HepG2 (cell line): ENCODE measurements around the gene OR3A3. TPM values are rescaled to one million over a fixed set of nuclear protein-coding genes. Genes with fewer than 3 reads are reported as not detected.

Source experiments
- ATAC-seq: fragments of 200-7000 bp; cut with Tn5 transposase; 3 replicates; pipeline ENCODE4 v1.9.1; 2020; ENCODE audit warnings: mild to moderate bottlenecking, moderate library complexity
- BruUV-seq: library from RNA; stranded (reverse); fragments of 400-500 nt; replicated peaks from 2 replicates; lab custom pipeline; 2021; lab: Mats Ljungman, UMichigan
- CTCF ChIA-PET: fragments of 300-600 bp; formaldehyde crosslinking; extraction: SDS; loops from one replicate; lab custom pipeline; 2021; ENCODE audit warnings: low total read pairs, inconsistent platforms, low intra/inter-chr PET ratio; lab: Yijun Ruan, JAX
- POLR2A ChIA-PET: fragments of 350-600 bp; sonication (Branson Sonifier 250); formaldehyde crosslinking; loops from one replicate; lab custom pipeline; 2020; ENCODE audit warnings: antibody characterized with exemption, inconsistent platforms; lab: Yijun Ruan, JAX
- DNase-seq: peaks from one replicate; pipeline ENCODE4 v3.0.0-alpha.2; 2015; ENCODE audit warnings: low spot score
- FAIRE-seq: peaks from 3 replicates; lab custom pipeline; 2011; peaks lifted over from hg19 to GRCh38; lab: Jason Lieb, UNC
- H2AFZ ChIP-seq: one replicate; pipeline ENCODE4 v1.6.1; 2011; ENCODE audit warnings: low read length, inconsistent platforms
- H3K27ac ChIP-seq: fragments of 300-600 bp; 3 replicates; pipeline ENCODE4 v1.8.0; 2011; ENCODE audit warnings: mixed run types, mild to moderate bottlenecking, mixed read lengths, low read length, inconsistent platforms; ENCODE audit not compliant: insufficient read depth; ENCODE audit errors: extremely low read length
- H3K27me3 ChIP-seq, 2 experiments: fragments of 200-600 bp in 1 of 2; 2 replicates in 1 of 2; 3 replicates in 1 of 2; pipeline versions ENCODE4 v1.6.0 to v1.8.0; 2011; ENCODE audit warnings: low read length in 2 of 2, mild to moderate bottlenecking in 2 of 2, moderate library complexity in 2 of 2, inconsistent platforms in 1 of 2; ENCODE audit not compliant: insufficient read depth in 2 of 2, control insufficient read depth in 1 of 2
- H3K36me3 ChIP-seq, 2 experiments: fragments of 200-600 bp in 1 of 2; replicated peaks in 1 of 2; 2 replicates in 1 of 2; 3 replicates in 1 of 2; pipeline versions ENCODE4 v1.5.1 to v1.8.0; 2011; ENCODE audit warnings: low read length in 2 of 2, inconsistent platforms in 1 of 2; ENCODE audit not compliant: insufficient read depth in 2 of 2, control insufficient read depth in 1 of 2
- H3K4me1 ChIP-seq: 2 replicates; pipeline ENCODE4 v1.5.1; 2012; ENCODE audit warnings: low read length, inconsistent platforms; ENCODE audit not compliant: insufficient read depth
- H3K4me2 ChIP-seq: 2 replicates; pipeline ENCODE4 v1.6.0; 2011; ENCODE audit warnings: low read depth, low read length, inconsistent platforms
- H3K4me3 ChIP-seq, 3 experiments: fragments of 200-600 bp in 1 of 3; sonication (generic), shearing (Covaris generic) in 1 of 3; replicated peaks in 1 of 3; 2 replicates each; pipeline ENCODE4 v1.5.1; 2011 to 2016; ENCODE audit warnings: low read length in 3 of 3, inconsistent platforms in 2 of 3, low read depth in 2 of 3, mild to moderate bottlenecking in 2 of 3, control low read depth in 1 of 3, mixed read lengths in 1 of 3; ENCODE audit not compliant: insufficient read depth in 1 of 3
- H3K79me2 ChIP-seq: one replicate; pipeline ENCODE4 v1.6.1; 2011; ENCODE audit warnings: low read length, inconsistent platforms; ENCODE audit not compliant: insufficient read depth
- H3K9ac ChIP-seq: 2 replicates; pipeline ENCODE4 v1.6.0; 2011; ENCODE audit warnings: mild to moderate bottlenecking, low read depth, low read length, inconsistent platforms; ENCODE audit not compliant: insufficient read depth
- H3K9me3 ChIP-seq: 2 replicates; pipeline ENCODE4 v1.5.1; 2012; ENCODE audit warnings: mild to moderate bottlenecking, low read length
- H4K20me1 ChIP-seq: 2 replicates; pipeline ENCODE4 v1.6.0; 2011; ENCODE audit warnings: inconsistent platforms, mild to moderate bottlenecking, low read length, moderate library complexity; ENCODE audit not compliant: insufficient read depth
- CTCF ChIP-seq: sonication (generic); formaldehyde crosslinking; IDR thresholded peaks from 2 replicates; pipeline ENCODE4 v1.5.0; 2020; ENCODE audit warnings: mild to moderate bottlenecking, missing genetic modification reagents, moderate library complexity
- HNRNPK ChIP-seq: fragments of 200-400 bp; formaldehyde crosslinking; IDR thresholded peaks from 2 replicates; pipeline ENCODE4 v1.6.1; 2018; ENCODE audit warnings: low read length, low read depth, moderate library complexity, mild to moderate bottlenecking; ENCODE audit not compliant: poor library complexity, severe bottlenecking
- PHF5A ChIP-seq: IDR thresholded peaks from one replicate; pipeline ENCODE4 v1.6.1; 2018; ENCODE audit warnings: low read depth, missing genetic modification reagents; ENCODE audit not compliant: unreplicated experiment
- STAG1 ChIP-seq: sonication (generic); formaldehyde crosslinking; IDR thresholded peaks from 2 replicates; pipeline ENCODE4 v1.4.0; 2020; ENCODE audit warnings: missing genetic modification reagents
- ZNF749 ChIP-seq: sonication (generic); formaldehyde crosslinking; IDR thresholded peaks from 2 replicates; pipeline ENCODE4 v1.8.0; 2022; ENCODE audit warnings: mild to moderate bottlenecking, missing genetic modification reagents, moderate library complexity, borderline replicate concordance
- ZNF775 ChIP-seq: sonication (generic); formaldehyde crosslinking; IDR thresholded peaks from 2 replicates; pipeline ENCODE4 v1.4.0; 2020; ENCODE audit warnings: missing genetic modification reagents, mild to moderate bottlenecking, moderate library complexity, borderline replicate concordance
- WGBS: methylation state at CpG from one replicate; pipeline ENCODE4 v1.1.6; 2017; ENCODE audit warnings: low lambda C conversion rate; 5-methylcytosine and 5-hydroxymethylcytosine counted together
- in situ Hi-C: cut with HindIII; loops from 2 replicates; pipeline ENCODE4 v1.10.0; 2017; ENCODE audit warnings: low pct_unique_long_range_greater_than_20kb; ENCODE audit not compliant: extremely low pct_ligation_motif_present
- intact Hi-C: fragments of 100-400 bp; cut with micrococcal nuclease; formaldehyde crosslinking; loops from one replicate; pipeline ENCODE4 v1.10.0; 2022; ENCODE audit not compliant: unreplicated experiment
- polyA plus RNA-seq, 8 experiments: library from polyadenylated mRNA; depleted of rRNA in 3 of 8; stranded (reverse) in 7 of 8; unstranded in 1 of 8; fragments of >200 nt; fragmentation: Illumina TruSeq in 4 of 8; extraction: Trizol in 4 of 8; gene quantifications; 2 replicates each; pipeline versions ENCODE4 v1.2.1 to v1.2.3, GENCODE V29; 2011 to 2016; ENCODE audit warnings: low read depth in 4 of 8, missing spikeins in 1 of 8, mixed read lengths in 1 of 8; ENCODE audit not compliant: insufficient read depth in 1 of 8
- total RNA-seq, 5 experiments: library from RNA; depleted of rRNA; stranded (reverse); fragments of >200 nt; fragmentation: Illumina TruSeq; extraction: Trizol; gene quantifications; 2 replicates each; pipeline ENCODE4 v1.2.3, GENCODE V29; 2016; ENCODE audit warnings: low read depth in 1 of 5

Gene OR3A3
- total and polyA plus RNA-seq, 2 of the 13 experiments (the other 11 are each of a cell fraction or from before 2014, with no cell fraction given), result not detected

DNA sequence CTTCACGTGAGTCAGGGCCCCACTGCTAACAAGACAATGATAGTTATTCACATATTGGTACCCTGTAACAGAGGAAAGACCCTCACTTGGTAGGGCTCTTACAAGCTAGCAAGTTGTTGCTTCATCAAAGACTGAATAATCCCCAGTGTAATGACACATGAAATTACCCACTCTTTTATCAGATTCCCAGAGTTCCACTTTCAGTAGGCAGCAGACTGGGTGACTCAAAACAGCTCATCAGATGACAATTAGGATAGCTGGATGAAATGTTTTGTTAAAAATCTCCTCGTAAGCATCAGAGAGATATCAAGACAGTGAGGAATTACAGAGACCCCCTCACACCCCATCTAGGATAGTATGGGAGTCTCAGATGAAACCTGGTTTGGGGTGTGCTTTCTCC is 29.3 kb downstream of the OR3A3 start:
- intact Hi-C loops (no loop called here), in situ Hi-C loops (no loop called here)
- Histone ChIP-seq H3K4me3 (no peak overlapping the region), H3K36me3 (no peaks in the 10 kb centered on the region), H3K27me3 (no peaks in the 10 kb centered on the region), H2AFZ (no peak overlapping the region), H3K9me3 (no peaks in the 10 kb centered on the region), H3K9ac (no peak overlapping the region), H3K79me2 (no peaks in the 10 kb centered on the region), H3K27ac (no peak overlapping the region), H3K4me1 (no peaks in the 10 kb centered on the region), H4K20me1 (no peaks in the 10 kb centered on the region; the same call in 1 of the 2 replicates), H3K4me2 (no peak overlapping the region)
- DNase-seq (no peak), ATAC-seq (no peak), FAIRE-seq (no peak)
- ChIA-PET CTCF (no interaction called here), POLR2A (no interaction called here)
- WGBS, result 0% methylated on average over 2 of the region's 2 CpGs
- no peak for TF ChIP-seq PHF5A (CRISPR knock-in tag)
- TF ChIP-seq ZNF775 (CRISPR knock-in tag), result no peak
- no peak for TF ChIP-seq ZNF749 (CRISPR knock-in tag)
- no TSS peak for BruUV-seq

DNA sequence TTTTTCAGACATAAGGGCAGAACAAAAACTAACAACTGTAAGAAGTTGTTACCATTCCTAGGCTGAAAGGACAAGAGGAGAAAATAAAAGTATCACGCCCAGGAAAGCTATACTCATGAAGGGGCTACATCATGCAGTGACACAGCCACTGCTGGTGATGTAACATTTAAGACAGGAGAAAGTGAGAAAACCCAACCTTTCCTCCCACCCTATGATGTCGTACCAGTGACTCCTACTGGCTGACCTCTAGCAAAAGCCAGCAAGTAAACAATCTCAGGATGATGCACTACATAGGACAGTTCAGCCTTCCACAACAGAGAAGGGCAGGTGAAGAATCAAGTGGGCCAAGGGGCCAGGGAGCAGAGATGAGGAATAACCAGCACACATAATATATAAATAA is 36.5 kb downstream of the OR3A3 start:
- Histone ChIP-seq H3K79me2 (no peaks in the 10 kb centered on the region), H3K4me3 (no peak overlapping the region), H3K9ac (no peak overlapping the region), H2AFZ (no peak overlapping the region), H3K4me2 (no peak overlapping the region), H3K36me3 (no peaks in the 10 kb centered on the region), H4K20me1 (no peaks in the 10 kb centered on the region), H3K9me3 (no peaks in the 10 kb centered on the region), H3K27me3 (no peaks in the 10 kb centered on the region), H3K27ac (no peak overlapping the region), H3K4me1 (no peaks in the 10 kb centered on the region)
- 0% methylated on average over 2 of the region's 2 CpGs for WGBS
- BruUV-seq, result no TSS peak
- DNase-seq (peak; percentile 6), FAIRE-seq (no peak), ATAC-seq (no peak)
- in situ Hi-C loops (no loop called here), intact Hi-C loops (no loop called here)
- TF ChIP-seq HNRNPK (no peak), CTCF (CRISPR knock-in tag) (peak; percentile 44), STAG1 (CRISPR knock-in tag) (peak; percentile 45)
- ChIA-PET POLR2A (no interaction called here), CTCF (no interaction called here)
